ENCODE measurements around the gene HDAC11. TPM values are rescaled to one million over a fixed set of nuclear protein-coding genes. Genes with fewer than 3 reads are reported as not detected.

The HDAC11 gene
- total RNA-seq, 1 experiment from 2014 or later, result 12.0 TPM

DNA sequence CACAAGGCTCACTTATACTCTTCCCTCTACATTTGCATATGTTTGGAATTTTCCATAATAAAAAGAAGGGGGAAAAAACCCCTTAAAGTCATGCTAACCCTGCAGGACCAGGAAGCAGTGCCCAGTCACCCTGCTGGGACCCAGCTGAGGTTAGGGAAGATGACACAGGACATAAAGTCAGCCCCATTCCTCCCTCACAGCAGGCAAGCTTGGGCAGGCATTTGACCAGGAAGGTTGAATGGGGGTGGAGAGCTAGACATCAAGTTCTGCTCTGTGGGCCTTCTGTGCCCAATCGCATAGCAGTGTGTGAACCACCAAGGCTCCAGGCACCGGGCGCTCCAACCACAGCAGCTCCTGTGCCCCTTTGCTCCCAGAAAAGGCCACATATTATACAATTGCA, 7.1 kb upstream of the HDAC11 start:
- H3K4me3 Mint-ChIP-seq, result no peak overlapping the region
- TF ChIP-seq NR1H2 (CRISPR knock-in tag; IDR thresholded peaks at IDR 0.05), result no peak
- peak; percentile 78; the same call in 1 of the 2 replicates for TF ChIP-seq TEAD1 (CRISPR knock-in tag; IDR thresholded peaks at IDR 0.05)
- no peak for TF ChIP-seq OVOL2 (CRISPR knock-in tag; IDR thresholded peaks at IDR 0.05; ENCODE audit: borderline replicate concordance)
- peak; percentile 67; the same call in 1 of the 2 replicates for TF ChIP-seq ZNF423 (CRISPR knock-in tag; IDR thresholded peaks at IDR 0.05)
- ChIA-PET CTCF (interaction anchor here (1.4 to 2.1 kb wide), 4 partner anchors 8 to 381 kb away, joined by 4 to 11 read pairs (median 6); no protein-coding TSS in a partner anchor), POLR2A (no interaction called here)
- peaks cover 58% of the 10 kb centered on the region for H3K27me3 Mint-ChIP-seq (ENCODE audit: low read depth)
- ATAC-seq, result peak; percentile 67
- H3K27ac Mint-ChIP-seq, result no peak overlapping the region
- no peak for DNase-seq (ENCODE audit: low spot score)
- H3K9me3 Mint-ChIP-seq, result no peaks in the 10 kb centered on the region
- H3K36me3 Mint-ChIP-seq, result no peaks in the 10 kb centered on the region
- H3K4me1 Mint-ChIP-seq, result peaks cover 39% of the 10 kb centered on the region

DNA sequence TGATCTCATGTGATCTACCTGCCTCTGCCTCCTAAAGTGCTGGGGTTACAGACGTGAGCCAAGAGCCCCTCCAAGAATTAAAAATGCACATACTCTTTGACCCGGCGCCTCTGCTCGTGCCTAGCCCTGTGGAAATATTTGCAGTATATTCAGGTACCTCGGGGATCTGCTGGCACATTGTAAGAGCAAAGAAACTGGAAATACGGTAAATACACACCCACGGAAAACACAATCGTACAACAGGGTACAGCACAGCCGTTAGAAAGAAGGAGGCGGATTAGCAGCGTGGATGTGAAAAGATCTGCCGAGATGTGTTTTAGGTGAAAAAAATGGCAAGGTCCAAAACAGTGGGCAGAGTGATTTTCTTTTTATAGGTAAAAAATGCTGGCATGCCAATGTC, 6.1 kb upstream of the HDAC11 start:
- no peak overlapping the region for H3K4me3 Mint-ChIP-seq
- peaks cover 64% of the 10 kb centered on the region for H3K27me3 Mint-ChIP-seq (ENCODE audit: low read depth)
- ChIA-PET POLR2A (no interaction called here), CTCF (interaction anchor here (1.3 kb wide), 1 partner anchor 13 kb away, joined by 4 read pairs; no protein-coding TSS in a partner anchor)
- H3K27ac Mint-ChIP-seq, result no peak overlapping the region
- H3K36me3 Mint-ChIP-seq, result no peaks in the 10 kb centered on the region
- peaks cover 46% of the 10 kb centered on the region for H3K4me1 Mint-ChIP-seq
- no peak for ATAC-seq
- no peak for DNase-seq (ENCODE audit: low spot score)
- no peaks in the 10 kb centered on the region for H3K9me3 Mint-ChIP-seq
- TF ChIP-seq, protein P1, sequence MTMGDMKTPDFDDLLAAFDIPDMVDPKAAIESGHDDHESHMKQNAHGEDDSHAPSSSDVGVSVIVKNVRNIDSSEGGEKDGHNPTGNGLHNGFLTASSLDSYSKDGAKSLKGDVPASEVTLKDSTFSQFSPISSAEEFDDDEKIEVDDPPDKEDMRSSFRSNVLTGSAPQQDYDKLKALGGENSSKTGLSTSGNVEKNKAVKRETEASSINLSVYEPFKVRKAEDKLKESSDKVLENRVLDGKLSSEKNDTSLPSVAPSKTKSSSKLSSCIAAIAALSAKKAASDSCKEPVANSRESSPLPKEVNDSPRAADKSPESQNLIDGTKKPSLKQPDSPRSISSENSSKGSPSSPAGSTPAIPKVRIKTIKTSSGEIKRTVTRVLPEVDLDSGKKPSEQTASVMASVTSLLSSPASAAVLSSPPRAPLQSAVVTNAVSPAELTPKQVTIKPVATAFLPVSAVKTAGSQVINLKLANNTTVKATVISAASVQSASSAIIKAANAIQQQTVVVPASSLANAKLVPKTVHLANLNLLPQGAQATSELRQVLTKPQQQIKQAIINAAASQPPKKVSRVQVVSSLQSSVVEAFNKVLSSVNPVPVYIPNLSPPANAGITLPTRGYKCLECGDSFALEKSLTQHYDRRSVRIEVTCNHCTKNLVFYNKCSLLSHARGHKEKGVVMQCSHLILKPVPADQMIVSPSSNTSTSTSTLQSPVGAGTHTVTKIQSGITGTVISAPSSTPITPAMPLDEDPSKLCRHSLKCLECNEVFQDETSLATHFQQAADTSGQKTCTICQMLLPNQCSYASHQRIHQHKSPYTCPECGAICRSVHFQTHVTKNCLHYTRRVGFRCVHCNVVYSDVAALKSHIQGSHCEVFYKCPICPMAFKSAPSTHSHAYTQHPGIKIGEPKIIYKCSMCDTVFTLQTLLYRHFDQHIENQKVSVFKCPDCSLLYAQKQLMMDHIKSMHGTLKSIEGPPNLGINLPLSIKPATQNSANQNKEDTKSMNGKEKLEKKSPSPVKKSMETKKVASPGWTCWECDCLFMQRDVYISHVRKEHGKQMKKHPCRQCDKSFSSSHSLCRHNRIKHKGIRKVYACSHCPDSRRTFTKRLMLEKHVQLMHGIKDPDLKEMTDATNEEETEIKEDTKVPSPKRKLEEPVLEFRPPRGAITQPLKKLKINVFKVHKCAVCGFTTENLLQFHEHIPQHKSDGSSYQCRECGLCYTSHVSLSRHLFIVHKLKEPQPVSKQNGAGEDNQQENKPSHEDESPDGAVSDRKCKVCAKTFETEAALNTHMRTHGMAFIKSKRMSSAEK (CRISPR knock-in tag; IDR thresholded peaks at IDR 0.05; ENCODE audit: borderline replicate concordance), result no peak
- TF ChIP-seq TCF7 (CRISPR knock-in tag; IDR thresholded peaks at IDR 0.05; ENCODE audit: low read depth) (no peak), MXD4 (CRISPR knock-in tag; IDR thresholded peaks at IDR 0.05; ENCODE audit: borderline replicate concordance) (no peak), ETV6 (CRISPR knock-in tag; IDR thresholded peaks at IDR 0.05) (no peak), ZNF232 (CRISPR knock-in tag; IDR thresholded peaks at IDR 0.05) (no peak), CREB1 (CRISPR knock-in tag; IDR thresholded peaks at IDR 0.05) (no peak), ATF1 (CRISPR knock-in tag; IDR thresholded peaks at IDR 0.05) (no peak), MYBL2 (CRISPR knock-in tag; IDR thresholded peaks at IDR 0.05) (no peak), SOX15 (CRISPR knock-in tag; IDR thresholded peaks at IDR 0.05) (no peak), JUN (CRISPR knock-in tag; IDR thresholded peaks at IDR 0.05) (no peak), ZNF138 (CRISPR knock-in tag; conservative IDR thresholded peaks at IDR 0.05) (no peak), IRF2 (CRISPR knock-in tag; IDR thresholded peaks at IDR 0.05; ENCODE audit: borderline replicate concordance, low read depth) (no peak), NR3C1 (CRISPR knock-in tag; conservative IDR thresholded peaks at IDR 0.05; ENCODE audit: low read depth) (no peak)
- TF ChIP-seq, protein P2, sequence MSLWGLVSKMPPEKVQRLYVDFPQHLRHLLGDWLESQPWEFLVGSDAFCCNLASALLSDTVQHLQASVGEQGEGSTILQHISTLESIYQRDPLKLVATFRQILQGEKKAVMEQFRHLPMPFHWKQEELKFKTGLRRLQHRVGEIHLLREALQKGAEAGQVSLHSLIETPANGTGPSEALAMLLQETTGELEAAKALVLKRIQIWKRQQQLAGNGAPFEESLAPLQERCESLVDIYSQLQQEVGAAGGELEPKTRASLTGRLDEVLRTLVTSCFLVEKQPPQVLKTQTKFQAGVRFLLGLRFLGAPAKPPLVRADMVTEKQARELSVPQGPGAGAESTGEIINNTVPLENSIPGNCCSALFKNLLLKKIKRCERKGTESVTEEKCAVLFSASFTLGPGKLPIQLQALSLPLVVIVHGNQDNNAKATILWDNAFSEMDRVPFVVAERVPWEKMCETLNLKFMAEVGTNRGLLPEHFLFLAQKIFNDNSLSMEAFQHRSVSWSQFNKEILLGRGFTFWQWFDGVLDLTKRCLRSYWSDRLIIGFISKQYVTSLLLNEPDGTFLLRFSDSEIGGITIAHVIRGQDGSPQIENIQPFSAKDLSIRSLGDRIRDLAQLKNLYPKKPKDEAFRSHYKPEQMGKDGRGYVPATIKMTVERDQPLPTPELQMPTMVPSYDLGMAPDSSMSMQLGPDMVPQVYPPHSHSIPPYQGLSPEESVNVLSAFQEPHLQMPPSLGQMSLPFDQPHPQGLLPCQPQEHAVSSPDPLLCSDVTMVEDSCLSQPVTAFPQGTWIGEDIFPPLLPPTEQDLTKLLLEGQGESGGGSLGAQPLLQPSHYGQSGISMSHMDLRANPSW (CRISPR knock-in tag; conservative IDR thresholded peaks at IDR 0.05; ENCODE audit: low read depth), result no peak
- TF ChIP-seq, protein P3, sequence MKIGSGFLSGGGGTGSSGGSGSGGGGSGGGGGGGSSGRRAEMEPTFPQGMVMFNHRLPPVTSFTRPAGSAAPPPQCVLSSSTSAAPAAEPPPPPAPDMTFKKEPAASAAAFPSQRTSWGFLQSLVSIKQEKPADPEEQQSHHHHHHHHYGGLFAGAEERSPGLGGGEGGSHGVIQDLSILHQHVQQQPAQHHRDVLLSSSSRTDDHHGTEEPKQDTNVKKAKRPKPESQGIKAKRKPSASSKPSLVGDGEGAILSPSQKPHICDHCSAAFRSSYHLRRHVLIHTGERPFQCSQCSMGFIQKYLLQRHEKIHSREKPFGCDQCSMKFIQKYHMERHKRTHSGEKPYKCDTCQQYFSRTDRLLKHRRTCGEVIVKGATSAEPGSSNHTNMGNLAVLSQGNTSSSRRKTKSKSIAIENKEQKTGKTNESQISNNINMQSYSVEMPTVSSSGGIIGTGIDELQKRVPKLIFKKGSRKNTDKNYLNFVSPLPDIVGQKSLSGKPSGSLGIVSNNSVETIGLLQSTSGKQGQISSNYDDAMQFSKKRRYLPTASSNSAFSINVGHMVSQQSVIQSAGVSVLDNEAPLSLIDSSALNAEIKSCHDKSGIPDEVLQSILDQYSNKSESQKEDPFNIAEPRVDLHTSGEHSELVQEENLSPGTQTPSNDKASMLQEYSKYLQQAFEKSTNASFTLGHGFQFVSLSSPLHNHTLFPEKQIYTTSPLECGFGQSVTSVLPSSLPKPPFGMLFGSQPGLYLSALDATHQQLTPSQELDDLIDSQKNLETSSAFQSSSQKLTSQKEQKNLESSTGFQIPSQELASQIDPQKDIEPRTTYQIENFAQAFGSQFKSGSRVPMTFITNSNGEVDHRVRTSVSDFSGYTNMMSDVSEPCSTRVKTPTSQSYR (CRISPR knock-in tag; IDR thresholded peaks at IDR 0.05), result no peak
- TF ChIP-seq, protein P4, sequence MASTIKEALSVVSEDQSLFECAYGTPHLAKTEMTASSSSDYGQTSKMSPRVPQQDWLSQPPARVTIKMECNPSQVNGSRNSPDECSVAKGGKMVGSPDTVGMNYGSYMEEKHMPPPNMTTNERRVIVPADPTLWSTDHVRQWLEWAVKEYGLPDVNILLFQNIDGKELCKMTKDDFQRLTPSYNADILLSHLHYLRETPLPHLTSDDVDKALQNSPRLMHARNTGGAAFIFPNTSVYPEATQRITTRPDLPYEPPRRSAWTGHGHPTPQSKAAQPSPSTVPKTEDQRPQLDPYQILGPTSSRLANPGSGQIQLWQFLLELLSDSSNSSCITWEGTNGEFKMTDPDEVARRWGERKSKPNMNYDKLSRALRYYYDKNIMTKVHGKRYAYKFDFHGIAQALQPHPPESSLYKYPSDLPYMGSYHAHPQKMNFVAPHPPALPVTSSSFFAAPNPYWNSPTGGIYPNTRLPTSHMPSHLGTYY (CRISPR knock-in tag; IDR thresholded peaks at IDR 0.05), result no peak
- TF ChIP-seq, protein P5, sequence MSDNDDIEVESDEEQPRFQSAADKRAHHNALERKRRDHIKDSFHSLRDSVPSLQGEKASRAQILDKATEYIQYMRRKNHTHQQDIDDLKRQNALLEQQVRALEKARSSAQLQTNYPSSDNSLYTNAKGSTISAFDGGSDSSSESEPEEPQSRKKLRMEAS (CRISPR knock-in tag; IDR thresholded peaks at IDR 0.05), result no peak
